Activated CD4-positive, alpha-beta T cell treated with anti-CD3 and anti-CD28 coated beads, Interleukin-2, amount 10 ng/mL, durations not matched to agents 24 days and 14 days (primary cell): ENCODE data around the gene NHEJ1. TPM values are rescaled to one million over a fixed set of nuclear protein-coding genes. Genes with fewer than 3 reads are reported as not detected.

Experiments used
- DNase-seq: peaks from one replicate; pipeline ENCODE4 v3.0.0; 2022
- H3K27ac Mint-ChIP-seq: one replicate; pipeline ENCODE4 v1.8.0; 2022; ENCODE audit warnings: mild to moderate bottlenecking, mixed read lengths
- H3K27me3 Mint-ChIP-seq: one replicate; pipeline ENCODE4 v1.8.0; 2022; ENCODE audit warnings: mixed read lengths
- H3K36me3 Mint-ChIP-seq: one replicate; pipeline ENCODE4 v1.8.0; 2022; ENCODE audit warnings: low read depth, mild to moderate bottlenecking, mixed read lengths
- H3K4me1 Mint-ChIP-seq: one replicate; pipeline ENCODE4 v1.8.0; 2021; ENCODE audit warnings: mixed read lengths
- H3K4me3 Mint-ChIP-seq: one replicate; pipeline ENCODE4 v1.8.0; 2022; ENCODE audit warnings: mild to moderate bottlenecking, moderate library complexity, mixed read lengths
- H3K9me3 Mint-ChIP-seq: one replicate; pipeline ENCODE4 v1.8.0; 2021; ENCODE audit warnings: mixed read lengths
- intact Hi-C: fragments of 100-400 bp; cut with micrococcal nuclease; formaldehyde crosslinking; loops from one replicate; pipeline ENCODE4 v1.15.1; 2023
- total RNA-seq: library from RNA; stranded (reverse); gene quantifications from 2 replicates; pipeline ENCODE4 v1.2.3, GENCODE V29; 2022

Gene NHEJ1
- total RNA-seq, 1 donor from 2014 or later = 22.8 TPM

- Mint-ChIP-seq H3K9me3 (no peaks in the 10 kb centered on the region), H3K36me3 (peaks cover 24% of the 10 kb centered on the region), H3K27me3 (no peaks in the 10 kb centered on the region), H3K27ac (no peak overlapping the region), H3K4me3 (no peak overlapping the region), H3K4me1 (peaks cover 3% of the 10 kb centered on the region)
- intact Hi-C loops = no loop called here
- peak; percentile 51 for DNase-seq
Measured at GRCh38 chr2:219168526-219168925, 7.9 kb upstream of the NHEJ1 start.

DNA sequence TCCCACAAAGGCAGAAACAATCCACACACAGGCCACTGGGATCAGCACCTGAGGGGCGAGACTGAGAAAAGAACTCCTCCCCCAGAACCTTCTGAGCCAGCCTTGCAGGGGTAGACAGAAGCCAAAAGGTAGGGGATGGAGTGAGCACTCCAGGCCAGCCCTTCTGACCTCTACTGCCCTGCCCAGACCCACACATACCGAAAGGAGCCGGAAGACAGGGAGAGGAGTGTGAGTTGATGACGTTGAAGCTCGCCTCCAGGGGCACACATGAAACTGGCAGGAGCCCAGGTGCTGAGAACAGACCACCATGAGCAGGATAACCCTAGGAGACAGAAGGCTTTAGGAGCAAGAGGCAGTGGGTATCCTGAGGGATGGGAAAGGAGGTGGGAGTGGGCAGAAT, 7.4 kb upstream of the NHEJ1 start:
- Mint-ChIP-seq H3K9me3 (no peaks in the 10 kb centered on the region), H3K4me1 (no peaks in the 10 kb centered on the region), H3K4me3 (no peak overlapping the region), H3K36me3 (peaks cover 20% of the 10 kb centered on the region), H3K27me3 (no peaks in the 10 kb centered on the region), H3K27ac (no peak overlapping the region)
- DNase-seq = peak; percentile 51
- intact Hi-C loops = no loop called here

- peak; percentile 51 for DNase-seq
- H3K27ac Mint-ChIP-seq = no peak overlapping the region
- no peak overlapping the region for H3K4me3 Mint-ChIP-seq
- peaks cover 12% of the 10 kb centered on the region for H3K4me1 Mint-ChIP-seq
- no peaks in the 10 kb centered on the region for H3K9me3 Mint-ChIP-seq
- no peaks in the 10 kb centered on the region for H3K27me3 Mint-ChIP-seq
- H3K36me3 Mint-ChIP-seq = peaks cover 5% of the 10 kb centered on the region
- intact Hi-C loops = no loop called here
Measured at GRCh38 chr2:219165058-219165911, 4.7 kb upstream of the NHEJ1 start.

DNA sequence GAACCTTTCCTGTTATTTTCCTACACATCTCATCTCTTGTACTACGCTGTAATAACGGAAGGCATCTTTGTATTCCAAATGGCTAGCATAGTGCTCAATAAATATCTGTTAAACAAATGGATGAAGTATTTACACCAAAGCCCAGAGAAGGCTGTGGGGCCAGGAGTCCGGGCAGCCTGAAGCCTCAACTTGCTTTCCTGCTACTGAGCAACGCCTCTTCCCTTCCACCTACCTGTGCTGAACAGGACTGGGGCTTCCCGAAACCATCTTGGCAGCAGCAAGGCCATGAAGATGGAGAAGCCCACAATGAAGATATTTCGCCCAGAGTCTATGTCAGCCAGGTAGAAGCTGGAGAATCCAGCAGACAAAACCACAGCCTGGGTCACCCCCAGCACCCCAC, 2.5 kb upstream of the NHEJ1 start:
- Mint-ChIP-seq H3K4me1 (peaks cover 20% of the 10 kb centered on the region), H3K36me3 (peaks cover 5% of the 10 kb centered on the region), H3K27ac (no peak overlapping the region), H3K27me3 (no peaks in the 10 kb centered on the region), H3K9me3 (no peaks in the 10 kb centered on the region), H3K4me3 (no peak overlapping the region)
- intact Hi-C loops = loop anchor here (5.0 kb wide), 1 partner anchor 506 kb away; the partner anchor contains the start of genes BCS1L and ZNF142
- DNase-seq = no peak

DNA sequence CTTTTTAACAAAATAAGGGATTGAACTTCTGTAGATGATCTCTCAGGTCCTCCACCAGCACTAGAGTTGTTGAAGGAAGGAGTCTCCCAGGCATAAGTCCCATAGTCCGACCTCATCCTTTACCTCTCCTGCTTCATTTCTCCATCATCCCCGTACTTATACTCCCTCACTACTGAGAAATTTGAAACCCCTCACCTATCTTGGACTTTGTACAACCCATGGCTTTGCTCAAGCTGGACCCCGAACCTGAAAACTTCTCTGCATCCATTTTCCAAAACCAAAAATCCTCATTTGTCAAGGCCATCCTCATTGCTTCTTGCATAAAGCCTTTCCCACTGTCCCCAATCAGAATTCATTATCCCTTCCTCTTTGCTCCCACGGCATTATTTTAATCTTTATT, 482 bp upstream of the NHEJ1 start:
- Mint-ChIP-seq H3K36me3 (peaks cover 12% of the 10 kb centered on the region), H3K4me1 (peaks cover 20% of the 10 kb centered on the region), H3K9me3 (no peaks in the 10 kb centered on the region), H3K27ac (peak overlapping the region; percentile 97), H3K4me3 (peak overlapping the region; percentile 88), H3K27me3 (no peaks in the 10 kb centered on the region)
- no peak for DNase-seq
- intact Hi-C loops = loop anchor here (5.0 kb wide), 1 partner anchor 504 kb away; the partner anchor contains the start of genes BCS1L and ZNF142

DNA sequence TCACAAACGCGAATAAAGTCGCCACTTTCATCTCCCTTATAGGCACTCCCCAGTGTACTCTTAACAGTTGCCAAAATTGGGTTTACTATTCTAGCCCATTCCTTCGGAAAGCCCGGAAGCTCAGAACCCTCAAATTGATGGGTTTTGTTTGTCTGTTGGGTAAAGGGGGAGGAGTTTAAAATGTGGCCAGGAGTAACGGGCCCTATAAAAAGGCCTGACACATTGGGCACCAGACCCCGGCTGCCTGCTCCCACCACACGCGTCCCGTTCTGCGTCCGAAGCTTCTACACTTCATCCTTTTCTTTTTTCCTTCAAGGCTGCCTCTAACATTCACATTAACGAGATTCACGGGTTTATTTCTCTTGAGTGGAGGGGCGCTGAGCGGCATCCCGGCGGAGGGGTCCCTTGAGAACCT, 837 bp downstream of the NHEJ1 start:
- H3K4me3 Mint-ChIP-seq = peak overlapping the region; percentile 88
- intact Hi-C loops = loop anchor here (1.0 to 5.0 kb wide), 11 partner anchors 18 to 502 kb away; partner anchors contain the start of genes ABCB6, ANKZF1, ATG9A and BCS1L
- peaks cover 12% of the 10 kb centered on the region for H3K36me3 Mint-ChIP-seq
- peaks cover 20% of the 10 kb centered on the region for H3K4me1 Mint-ChIP-seq
- peak overlapping the region; percentile 97 for H3K27ac Mint-ChIP-seq
- no peaks in the 10 kb centered on the region for H3K27me3 Mint-ChIP-seq
- H3K9me3 Mint-ChIP-seq = no peaks in the 10 kb centered on the region
- DNase-seq = no peak

GRCh38 chr2:219158586-219158985, 2.0 kb downstream of the NHEJ1 start:
- no peaks in the 10 kb centered on the region for H3K27me3 Mint-ChIP-seq
- H3K9me3 Mint-ChIP-seq = no peaks in the 10 kb centered on the region
- no peak overlapping the region for H3K4me3 Mint-ChIP-seq
- H3K27ac Mint-ChIP-seq = no peak overlapping the region
- H3K36me3 Mint-ChIP-seq = peaks cover 15% of the 10 kb centered on the region
- DNase-seq = no peak
- intact Hi-C loops = no loop called here
- H3K4me1 Mint-ChIP-seq = peaks cover 20% of the 10 kb centered on the region

DNA sequence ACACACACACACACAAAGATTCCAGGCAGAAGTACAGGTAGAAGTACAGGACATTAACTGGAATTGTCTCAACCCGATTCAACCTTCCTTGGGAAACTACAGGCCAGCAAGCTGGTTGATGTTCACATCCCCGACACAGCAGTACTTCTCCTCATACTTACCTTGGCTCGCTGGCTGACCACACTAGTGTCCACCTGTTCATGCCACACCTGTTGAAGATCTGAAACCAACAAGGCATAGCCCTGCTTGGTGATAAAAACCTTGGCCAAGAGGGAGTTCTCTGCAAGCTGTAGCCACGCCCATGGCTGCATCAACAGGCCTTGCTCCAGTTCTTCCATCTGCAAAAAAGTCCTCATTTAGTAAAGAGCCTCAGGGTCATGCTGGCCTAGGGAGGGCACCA, 2.6 kb downstream of the NHEJ1 start:
- no peak for DNase-seq
- Mint-ChIP-seq H3K4me1 (peaks cover 20% of the 10 kb centered on the region), H3K27me3 (no peaks in the 10 kb centered on the region), H3K9me3 (no peaks in the 10 kb centered on the region), H3K36me3 (peaks cover 15% of the 10 kb centered on the region), H3K27ac (no peak overlapping the region), H3K4me3 (no peak overlapping the region)
- intact Hi-C loops = no loop called here

DNA sequence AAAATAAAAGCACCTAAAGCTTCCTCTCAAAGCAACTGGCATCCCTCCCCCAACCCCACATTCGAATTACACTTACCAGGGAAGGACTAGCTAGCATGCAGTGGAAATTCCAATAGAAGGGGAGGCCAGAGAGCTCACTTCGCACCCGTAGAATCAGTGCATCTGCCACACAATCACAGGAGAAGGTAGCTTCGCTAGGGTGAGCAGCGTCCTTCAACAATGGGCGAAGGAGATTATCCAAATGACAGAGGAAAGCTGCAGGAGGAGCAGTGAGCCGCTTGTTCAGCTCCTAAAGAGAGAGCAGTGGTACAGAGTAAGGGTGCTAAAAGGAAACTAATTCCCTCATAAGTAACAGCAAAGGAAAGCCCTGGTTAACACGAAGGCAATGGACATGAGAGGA, 3.2 kb downstream of the NHEJ1 start:
- no peak overlapping the region for H3K27ac Mint-ChIP-seq
- intact Hi-C loops = no loop called here
- no peak overlapping the region for H3K4me3 Mint-ChIP-seq
- H3K36me3 Mint-ChIP-seq = peaks cover 15% of the 10 kb centered on the region
- H3K4me1 Mint-ChIP-seq = peaks cover 20% of the 10 kb centered on the region
- no peaks in the 10 kb centered on the region for H3K27me3 Mint-ChIP-seq
- no peak for DNase-seq
- no peaks in the 10 kb centered on the region for H3K9me3 Mint-ChIP-seq

- Mint-ChIP-seq H3K27me3 (no peaks in the 10 kb centered on the region), H3K4me1 (peaks cover 8% of the 10 kb centered on the region), H3K9me3 (no peaks in the 10 kb centered on the region), H3K36me3 (peaks cover 17% of the 10 kb centered on the region), H3K4me3 (no peak overlapping the region), H3K27ac (no peak overlapping the region)
- DNase-seq = peak; percentile 84
- intact Hi-C loops = loop anchor here (1.0 to 2.0 kb wide), 3 partner anchors 36 to 126 kb away; no protein-coding TSS in a partner anchor
Measured at GRCh38 chr2:219155054-219155644, 5.5 kb downstream of the NHEJ1 start.

DNA sequence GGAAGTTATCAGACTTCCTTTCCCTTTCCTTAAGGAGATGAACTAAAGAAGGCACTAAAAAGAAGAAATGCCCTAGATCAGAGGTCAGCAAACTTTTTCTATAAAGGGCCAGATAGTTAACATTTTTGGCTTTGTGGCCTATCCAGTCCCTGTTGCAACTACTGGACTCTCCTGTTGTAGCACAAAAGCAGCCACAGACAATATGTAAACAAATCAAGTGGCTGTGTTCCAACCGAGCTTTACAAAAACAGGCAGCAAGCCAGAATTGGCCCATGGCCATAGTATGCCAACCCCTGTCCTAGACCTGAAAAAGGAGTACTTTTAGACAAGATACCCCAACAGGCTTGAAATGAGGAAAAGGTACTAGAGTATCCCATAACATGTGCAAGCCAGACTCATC, 10.9 kb downstream of the NHEJ1 start:
- Mint-ChIP-seq H3K27ac (no peak overlapping the region), H3K4me3 (no peak overlapping the region), H3K27me3 (no peaks in the 10 kb centered on the region), H3K9me3 (no peaks in the 10 kb centered on the region), H3K4me1 (no peaks in the 10 kb centered on the region), H3K36me3 (peaks cover 24% of the 10 kb centered on the region)
- intact Hi-C loops = no loop called here
- DNase-seq = no peak

GRCh38 chr2:219142329-219142728, 18.3 kb downstream of the NHEJ1 start:
- intact Hi-C loops = no loop called here

GRCh38 chr2:219140722-219141121, 19.9 kb downstream of the NHEJ1 start:
- Mint-ChIP-seq H3K9me3 (no peaks in the 10 kb centered on the region), H3K27ac (no peak overlapping the region), H3K36me3 (peaks cover 30% of the 10 kb centered on the region), H3K4me1 (no peaks in the 10 kb centered on the region), H3K4me3 (no peak overlapping the region), H3K27me3 (no peaks in the 10 kb centered on the region)
- intact Hi-C loops = no loop called here
- no peak for DNase-seq

More at GRCh38 chr2:219142329-219142728, 18.3 kb downstream of the NHEJ1 start:
- Mint-ChIP-seq H3K36me3 (peaks cover 40% of the 10 kb centered on the region), H3K4me3 (no peak overlapping the region), H3K27me3 (no peaks in the 10 kb centered on the region), H3K27ac (no peak overlapping the region), H3K9me3 (no peaks in the 10 kb centered on the region), H3K4me1 (no peaks in the 10 kb centered on the region)
- no peak for DNase-seq

DNA sequence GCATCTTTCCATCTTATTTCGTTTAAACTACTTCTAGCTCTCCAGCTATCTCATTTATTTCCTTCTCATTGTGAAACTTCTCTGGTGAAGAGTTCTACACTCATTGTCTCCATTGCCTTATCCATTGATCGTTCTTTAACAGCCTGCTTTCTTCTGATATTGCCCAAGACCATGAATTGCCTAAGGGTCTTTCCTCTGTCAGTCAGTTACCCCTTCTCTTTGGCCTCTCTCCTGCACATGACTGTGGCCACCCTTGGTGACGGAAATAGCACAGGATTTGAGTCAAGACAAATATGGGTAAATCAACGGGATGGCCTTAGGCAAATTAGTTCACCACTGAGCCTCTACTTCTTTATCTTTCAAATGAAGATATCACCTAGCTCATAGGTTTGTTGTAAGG, 26.6 kb downstream of the NHEJ1 start:
- no peaks in the 10 kb centered on the region for H3K4me1 Mint-ChIP-seq
- intact Hi-C loops = no loop called here
- H3K27me3 Mint-ChIP-seq = no peaks in the 10 kb centered on the region
- no peaks in the 10 kb centered on the region for H3K9me3 Mint-ChIP-seq
- no peak for DNase-seq
- H3K27ac Mint-ChIP-seq = no peak overlapping the region
- H3K4me3 Mint-ChIP-seq = no peak overlapping the region
- peaks cover 6% of the 10 kb centered on the region for H3K36me3 Mint-ChIP-seq
